H1 (cell line): ENCODE results near the gene PWP1. TPM values are rescaled to one million over a fixed set of nuclear protein-coding genes. Genes with fewer than 3 reads are reported as not detected.

Source experiments
- CHD2 ChIP-seq: IDR thresholded peaks from 2 replicates; pipeline ENCODE4 v1.6.1; 2012; ENCODE audit warnings: low read length, improper control_type of control experiment
- CHD7 ChIP-seq: fragments of 300-600 bp; sonication (generic); IDR thresholded peaks from 2 replicates; pipeline ENCODE4 v1.7.1; 2012; ENCODE audit warnings: low read length, moderate library complexity, mild to moderate bottlenecking, inconsistent platforms; ENCODE audit not compliant: insufficient replicate concordance
- CTBP2 ChIP-seq: IDR thresholded peaks from 2 replicates; pipeline ENCODE4 v1.7.0; 2011; ENCODE audit warnings: borderline replicate concordance, mild to moderate bottlenecking, moderate library complexity, mixed read lengths, low read length; ENCODE audit not compliant: insufficient read depth, insufficient read length
- POLR2A ChIP-seq, 2 experiments: IDR thresholded peaks; 1 replicate in 1 of 2; 2 replicates in 1 of 2; pipeline ENCODE4 v1.6.1; 2011; ENCODE audit warnings: low read depth in 2 of 2, low read length in 2 of 2, mild to moderate bottlenecking in 2 of 2; ENCODE audit errors: control extremely low read depth in 1 of 2
- POLR2AphosphoS5 ChIP-seq: IDR thresholded peaks from 2 replicates; pipeline ENCODE4 v1.6.1; 2011; ENCODE audit warnings: low read depth, low read length
- RXRA ChIP-seq: IDR thresholded peaks from 2 replicates; pipeline ENCODE4 v1.6.1; 2011; ENCODE audit warnings: low read depth, mild to moderate bottlenecking, low read length, moderate library complexity; ENCODE audit not compliant: insufficient read depth
- polyA plus RNA-seq, 7 experiments: library from polyadenylated mRNA; depleted of rRNA in 3 of 7; stranded (reverse) in 5 of 7; unstranded in 2 of 7; fragments of >200 nt in 5 of 7; fragments of 200-250 nt in 2 of 7; gene quantifications; 1 replicate in 5 of 7; 2 replicates in 1 of 7; 4 replicates in 1 of 7; pipeline versions ENCODE4 v1.2.1 to v1.2.3, GENCODE V29; 2011 to 2013; ENCODE audit warnings: missing spikeins in 2 of 7, mixed read lengths in 2 of 7
- total RNA-seq: library from RNA; stranded (reverse); fragmentation: NEBNext Ultra II Directional; extraction: Animal tissue kit (Norgen Biotek cat#: 25700); gene quantifications from 2 replicates; pipeline ENCODE4 v1.2.1, GENCODE V29; 2021

Gene PWP1
- total and polyA plus RNA-seq, 2 of the 8 experiments (the other 6 are each of a cell fraction or from before 2014, with no cell fraction given), result 57.8 to 78.5 TPM

GRCh38 chr12:107760809-107761501, 75.4 kb downstream of the PWP1 start, which contains the start of gene PRDM4 (continued):
- TF ChIP-seq CTBP2 (no peak), RXRA (no peak), POLR2A (IDR thresholded peaks at IDR 0.05; ENCODE audit: control extremely low read depth in 1 of 2, low read depth in 2 of 2, low read length in 2 of 2) (peak in 1 of 2 experiments; percentile 58; a peak in 1 of 3 replicates), CHD2 (peak; percentile 67; the same call in 1 of the 2 replicates), POLR2AphosphoS5 (no peak; the same call in none of the 2 replicates), CHD7 (no peak)
